Loucy (cell line): ENCODE measurements around the gene TET3.

Experiments
- CTCF ChIP-seq: fragments of 200-600 bp; sonication (generic); conservative IDR thresholded peaks from 2 replicates; pipeline ENCODE4 v1.5.1; 2014; ENCODE audit warnings: mild to moderate bottlenecking, antibody characterized with exemption, low read length
- EZH2phosphoT487 ChIP-seq: fragments of 200-600 bp; IDR thresholded peaks from 2 replicates; pipeline ENCODE4 v1.6.1; 2018; ENCODE audit warnings: antibody characterized with exemption, mild to moderate bottlenecking, moderate library complexity, borderline replicate concordance

GRCh38 chr2:74019516-74019915 is 34.8 kb downstream of the TET3 start:
- TF ChIP-seq CTCF (no peak), EZH2phosphoT487 (no peak)
